Urothelium cell line (cell line): ENCODE results near the gene TIMMDC1.
"Not testable (repeated sequence)": the region's sequence is repeated elsewhere in the genome, so short reads cannot be mapped to it uniquely, and the experiment has no call there.

Experiments used
- DNase-seq: peaks from one replicate; pipeline ENCODE4 v3.0.0; 2011; ENCODE audit warnings: low spot score, mixed read lengths
- FAIRE-seq: peaks from 2 replicates; lab custom pipeline; 2011; peaks lifted over from hg19 to GRCh38; lab: Jason Lieb, UNC

Gene TIMMDC1

DNA sequence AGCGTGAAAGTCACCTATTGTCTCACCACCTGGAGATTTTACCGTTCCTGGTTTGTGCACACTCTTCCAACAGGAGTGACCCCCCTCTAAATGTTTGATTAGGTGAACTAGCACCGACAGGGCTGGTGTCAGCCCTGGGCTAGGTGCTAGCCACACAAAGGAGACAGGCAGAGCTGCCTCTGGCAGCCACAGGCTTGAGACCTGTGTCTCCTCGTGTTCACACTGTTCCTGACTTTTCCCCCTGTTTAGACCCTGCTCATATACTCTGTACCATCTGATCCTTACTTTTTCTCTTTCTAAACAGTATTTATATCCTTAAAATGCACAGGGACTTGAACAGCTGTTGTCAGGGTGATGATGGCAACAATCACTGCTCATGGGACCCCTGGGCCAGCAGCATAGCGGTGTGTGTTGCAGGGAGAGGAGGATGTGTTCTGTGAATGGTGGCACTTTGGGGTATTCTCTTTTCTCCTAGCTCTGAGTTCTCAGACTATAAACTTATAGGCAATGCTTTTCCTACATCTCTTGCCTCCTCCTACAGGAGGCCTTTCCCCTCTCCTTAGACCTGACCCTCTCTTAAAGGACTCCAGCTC, 55.6 kb downstream of the TIMMDC1 start:
- DNase-seq (no peak), FAIRE-seq (no peak)

DNA sequence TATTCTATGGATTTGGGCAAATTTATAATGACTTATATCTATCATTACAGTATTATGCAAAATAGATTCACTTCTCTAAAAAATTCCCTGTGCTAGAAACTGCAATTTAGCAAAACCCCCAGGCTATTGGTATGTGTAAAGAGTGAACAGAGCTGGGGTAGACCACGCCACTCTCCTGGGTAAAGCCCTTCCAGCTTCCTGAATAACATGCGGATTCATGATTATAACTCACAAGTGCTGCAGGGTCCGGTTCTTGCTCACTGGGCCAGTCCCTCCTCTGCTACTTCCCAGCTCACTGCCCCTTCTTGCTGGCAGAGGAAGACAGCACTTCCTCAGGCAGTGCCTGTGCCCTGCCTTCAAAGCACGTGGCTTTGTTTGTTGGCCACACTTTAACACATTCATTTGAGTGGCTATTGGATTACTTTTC, 57.0 kb downstream of the TIMMDC1 start:
- DNase-seq, result no peak
- no peak for FAIRE-seq

DNA sequence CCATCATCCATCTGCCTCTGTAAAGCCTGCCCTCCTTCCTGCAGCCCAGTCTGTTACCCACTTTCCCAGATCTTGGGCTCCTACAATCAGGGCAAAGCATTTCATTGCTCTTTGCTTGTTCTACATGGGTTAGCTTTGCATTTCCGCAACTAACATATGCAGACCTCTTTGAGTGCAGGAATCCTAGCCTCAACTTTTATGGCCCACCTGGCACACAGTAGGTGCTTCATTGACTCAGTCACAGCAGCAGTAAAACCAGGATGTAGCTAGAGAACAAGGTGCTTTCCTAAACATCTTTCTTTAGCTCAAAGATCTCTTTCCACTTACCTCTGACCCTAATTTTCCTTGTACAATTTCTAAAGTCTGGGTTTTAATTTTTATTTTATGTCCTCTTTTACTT, 57.6 kb downstream of the TIMMDC1 start:
- DNase-seq, result no peak
- no peak for FAIRE-seq

DNA sequence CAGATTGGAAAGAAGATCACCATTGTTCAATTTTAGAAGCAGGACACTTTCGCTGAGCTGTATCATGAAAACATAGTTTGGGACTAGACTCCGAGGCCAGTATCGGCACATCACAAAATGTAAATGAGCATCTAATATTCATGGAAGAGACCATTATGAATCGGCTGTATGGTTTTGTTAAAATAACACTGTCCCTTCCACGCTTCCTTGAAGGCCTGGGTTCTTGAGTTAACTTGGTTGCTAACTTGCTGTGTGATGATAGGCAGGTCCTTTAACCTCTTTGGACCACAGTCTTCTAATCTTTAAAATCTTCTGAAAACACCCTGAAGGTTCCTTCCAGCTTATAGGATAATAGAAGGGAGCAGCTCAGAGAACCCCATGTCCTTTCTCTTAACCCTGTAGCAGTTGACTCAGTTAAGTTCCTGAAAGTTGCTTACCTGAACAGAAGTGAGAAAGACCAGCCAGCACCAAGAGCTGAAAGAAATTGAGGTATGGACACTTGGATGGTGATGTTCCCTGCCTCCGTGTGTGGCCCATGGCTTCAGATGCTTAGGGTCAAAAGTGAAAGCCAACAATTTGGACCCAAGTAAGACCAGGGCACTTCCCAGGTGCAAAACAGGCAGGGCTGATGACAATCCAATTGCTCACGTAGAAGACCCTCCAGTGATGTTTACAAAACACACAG, 59.0 kb downstream of the TIMMDC1 start:
- no peak for FAIRE-seq
- DNase-seq, result no peak

DNA sequence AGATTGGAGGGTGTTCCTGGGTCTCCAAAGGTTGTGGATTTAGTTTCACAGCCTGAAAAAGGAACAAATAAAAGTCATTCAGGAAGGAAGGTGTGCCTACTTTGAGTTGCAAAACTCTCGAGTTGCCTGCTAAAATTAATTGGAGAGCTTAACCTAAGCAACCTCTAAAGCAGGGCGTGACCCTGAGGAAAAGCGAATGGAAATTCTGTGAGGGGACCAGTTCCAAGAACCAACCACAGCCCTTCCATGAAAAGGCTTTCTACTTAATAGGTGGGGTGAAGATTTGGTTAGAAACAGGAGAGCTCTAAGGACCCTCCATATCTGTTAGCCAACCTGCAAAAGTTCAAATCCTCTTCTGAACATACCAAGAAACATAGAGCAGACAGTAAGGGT, 59.5 kb downstream of the TIMMDC1 start:
- FAIRE-seq (no peak), DNase-seq (no peak)

DNA sequence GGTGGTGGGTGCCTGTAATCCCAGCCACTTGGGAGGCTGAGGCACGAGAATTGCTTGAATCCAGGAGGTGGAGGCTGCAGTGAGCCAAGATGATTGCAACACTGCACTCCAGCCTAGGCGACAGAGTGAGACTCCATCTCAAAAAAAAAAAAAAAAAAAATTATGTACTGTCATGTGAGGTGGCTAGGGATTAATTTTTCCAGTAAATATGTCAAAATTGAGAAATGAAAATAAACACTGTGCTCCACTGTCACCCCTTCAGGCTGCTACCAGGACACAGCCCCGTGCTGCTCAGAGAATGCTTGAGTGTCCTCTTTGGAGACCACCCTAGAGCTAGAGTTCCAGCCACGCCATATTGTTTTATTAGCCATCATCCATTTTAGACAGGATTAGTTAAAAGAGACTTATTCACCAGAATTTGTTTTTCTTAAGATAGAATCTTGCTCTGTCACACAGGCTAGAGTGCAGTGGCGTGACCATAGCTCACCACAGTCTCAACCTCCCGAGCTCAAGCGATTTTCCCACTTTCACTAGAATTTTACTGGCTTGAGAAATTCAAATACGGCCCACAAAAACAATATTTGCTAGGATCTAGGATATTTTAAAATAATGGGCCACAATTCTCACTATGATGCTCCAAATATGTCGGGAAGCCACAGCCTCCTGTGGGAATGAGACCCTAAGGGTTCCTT, 60.4 kb downstream of the TIMMDC1 start:
- DNase-seq, result no peak
- no peak for FAIRE-seq

DNA sequence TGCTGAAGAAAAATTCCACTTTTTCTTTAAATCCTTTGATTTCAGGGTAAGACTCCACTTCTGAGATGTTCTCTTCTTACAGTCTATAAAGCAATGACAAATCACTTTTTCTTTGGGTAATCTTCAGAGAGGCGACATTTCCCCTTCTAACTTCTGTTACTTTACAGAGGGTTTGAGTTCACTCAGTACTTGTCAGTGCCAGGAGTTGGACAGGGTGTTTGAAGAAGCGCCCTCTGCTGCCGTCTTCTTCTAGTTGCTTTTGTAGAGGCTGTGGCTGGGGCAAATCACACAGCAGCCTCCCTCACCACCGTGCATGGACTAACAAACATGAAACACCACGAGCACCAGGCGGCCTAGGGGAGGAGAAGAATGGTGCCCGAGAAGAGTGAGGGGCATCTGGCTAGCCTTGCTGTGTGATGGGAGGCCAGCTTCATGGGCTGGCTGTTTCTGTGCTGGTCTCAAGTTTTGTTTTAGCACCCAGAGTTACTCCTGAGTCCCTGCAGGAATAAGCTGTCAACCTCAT, 61.2 kb downstream of the TIMMDC1 start, which contains the start of gene CD80:
CD80 (minus strand) TSS at position 174 of the 523 bp plus-strand sequence. CDS start 1,886 bp downstream, outside the sequence.
- peak; percentile 70 for DNase-seq

DNA sequence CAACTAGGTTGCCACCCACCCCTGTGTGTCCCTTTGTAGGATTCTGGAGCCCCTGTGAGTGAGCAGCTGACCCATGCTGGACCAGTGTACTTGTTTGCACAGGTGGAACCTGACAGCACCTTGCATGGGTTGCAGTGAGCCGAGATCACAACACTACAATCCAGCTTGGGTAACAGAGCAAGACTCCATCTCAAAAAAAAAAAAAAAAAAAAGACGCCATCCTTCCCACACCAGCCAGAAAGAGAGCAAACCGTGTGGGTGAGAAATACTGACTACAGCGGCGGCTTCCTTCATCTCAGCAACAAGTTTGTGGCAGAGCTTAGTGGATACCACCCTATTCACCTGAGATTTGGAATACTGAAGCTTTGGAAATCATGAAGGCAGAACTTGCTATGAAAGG, 61.8 kb downstream of the TIMMDC1 start:
- no peak for DNase-seq

More for the DNA sequence above, 61.2 kb downstream of the TIMMDC1 start, which contains the start of gene CD80:
- FAIRE-seq, result peak; percentile 71

DNA sequence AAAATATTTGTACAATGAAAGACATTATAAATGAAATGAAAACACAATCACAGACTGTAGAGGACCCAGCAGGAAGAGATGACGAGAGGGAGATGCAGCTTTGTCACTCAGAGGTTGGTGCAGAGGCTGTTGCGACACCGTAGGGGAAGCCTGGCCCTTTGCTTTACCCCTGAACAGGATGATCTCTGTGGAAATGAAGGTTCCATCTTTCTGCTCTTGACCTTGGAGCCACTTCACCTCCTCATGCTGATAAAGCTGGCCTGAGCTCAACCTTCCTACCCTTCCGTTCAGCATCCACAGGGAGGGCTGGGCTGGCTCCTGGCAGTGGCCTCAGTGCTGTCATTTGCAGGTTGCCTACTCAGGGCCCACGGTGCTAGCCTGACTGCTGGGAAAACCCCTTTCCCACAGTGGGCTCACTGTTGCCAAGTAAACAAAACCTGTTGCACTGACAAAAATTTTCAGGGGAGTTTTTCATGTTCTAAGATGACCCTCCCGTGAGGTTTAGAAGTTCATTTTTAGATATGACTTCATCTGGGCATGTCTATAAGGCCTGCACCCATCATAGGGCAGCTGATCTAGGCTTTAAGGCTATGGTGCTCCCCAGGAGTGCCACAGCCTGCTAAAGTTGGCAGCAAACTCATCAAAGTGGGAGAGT, 64.1 kb downstream of the TIMMDC1 start:
- FAIRE-seq (no peak), DNase-seq (no peak)

More for the DNA sequence above, 61.8 kb downstream of the TIMMDC1 start:
- no peak for FAIRE-seq

DNA sequence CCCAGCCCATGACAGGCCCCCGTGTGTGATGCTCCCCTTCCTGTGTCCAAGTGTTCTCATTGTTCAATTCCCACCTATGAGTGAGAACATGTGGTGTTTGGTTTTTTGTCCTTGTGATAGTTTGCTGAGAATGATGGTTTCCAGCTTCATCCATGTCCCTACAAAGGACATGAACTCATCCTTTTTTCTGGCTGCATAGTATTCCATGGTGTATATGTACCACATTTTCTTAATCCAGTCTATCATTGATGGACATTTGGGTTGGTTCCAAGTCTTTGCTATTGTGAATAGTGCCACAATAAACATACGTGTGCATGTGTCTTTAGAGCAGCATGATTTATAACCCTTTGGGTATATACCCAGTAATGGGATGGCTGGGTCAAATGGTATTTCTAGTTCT, 65.0 kb downstream of the TIMMDC1 start:
- DNase-seq, FAIRE-seq: not testable (repeated sequence)

DNA sequence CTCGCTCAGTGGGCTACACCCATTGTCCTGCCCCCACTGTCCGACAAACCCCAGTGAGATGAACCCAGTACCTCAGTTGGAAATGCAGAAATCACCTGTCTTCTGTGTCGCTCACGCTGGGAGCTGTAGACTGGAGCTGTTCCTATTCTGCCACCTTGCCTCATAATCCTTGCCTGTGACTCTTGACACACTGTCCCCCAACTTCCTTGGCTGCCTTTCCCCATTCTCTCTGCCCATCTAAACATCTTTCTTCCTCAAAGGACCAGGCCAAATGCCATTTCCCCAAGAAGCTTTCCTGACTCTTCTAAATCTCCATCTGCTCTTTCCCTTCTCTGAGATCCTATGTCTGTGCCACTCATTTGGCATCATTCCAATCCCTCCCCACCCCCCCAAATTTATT, 70.8 kb downstream of the TIMMDC1 start:
- DNase-seq, result no peak
- no peak for FAIRE-seq

DNA sequence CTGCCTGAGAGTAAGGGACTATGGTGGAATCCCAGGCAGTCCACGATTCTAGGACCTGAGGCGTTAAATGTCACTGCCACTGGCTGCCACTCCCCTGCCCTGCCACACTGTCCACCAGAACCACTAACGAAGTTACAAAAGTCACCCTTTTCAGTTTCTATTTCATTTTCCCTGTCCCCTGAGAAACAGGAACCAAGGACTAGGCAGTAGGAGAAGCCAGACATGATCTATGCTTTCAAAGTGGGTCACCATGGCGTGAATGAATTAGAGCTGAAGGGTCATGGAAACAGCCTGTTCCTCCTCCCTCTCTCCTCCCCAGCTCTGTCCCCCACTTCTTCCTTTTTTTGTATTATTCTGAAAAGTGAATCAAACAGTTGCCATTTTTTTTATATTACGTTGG, 71.9 kb downstream of the TIMMDC1 start:
- FAIRE-seq, result no peak
- no peak for DNase-seq

DNA sequence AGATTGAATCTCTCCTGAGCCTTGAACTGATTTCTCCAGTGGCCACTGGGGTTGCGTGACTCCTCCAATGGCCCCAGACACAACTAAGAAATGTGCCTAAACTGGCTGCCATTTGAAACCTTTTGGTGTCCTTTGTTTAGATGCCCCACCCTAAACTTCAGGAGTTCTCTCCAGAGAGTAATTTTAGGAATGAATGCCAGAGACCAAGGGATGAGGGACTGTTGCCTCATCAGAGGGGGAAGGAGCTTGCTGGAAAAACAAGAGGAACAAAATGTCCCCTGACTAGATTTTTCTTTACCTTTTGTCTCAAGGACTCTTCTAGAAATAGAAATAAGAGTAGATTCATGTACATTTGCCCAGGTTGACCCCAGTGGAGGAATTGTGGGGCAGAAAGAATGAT, 72.9 kb downstream of the TIMMDC1 start:
- no peak for DNase-seq
- no peak for FAIRE-seq

DNA sequence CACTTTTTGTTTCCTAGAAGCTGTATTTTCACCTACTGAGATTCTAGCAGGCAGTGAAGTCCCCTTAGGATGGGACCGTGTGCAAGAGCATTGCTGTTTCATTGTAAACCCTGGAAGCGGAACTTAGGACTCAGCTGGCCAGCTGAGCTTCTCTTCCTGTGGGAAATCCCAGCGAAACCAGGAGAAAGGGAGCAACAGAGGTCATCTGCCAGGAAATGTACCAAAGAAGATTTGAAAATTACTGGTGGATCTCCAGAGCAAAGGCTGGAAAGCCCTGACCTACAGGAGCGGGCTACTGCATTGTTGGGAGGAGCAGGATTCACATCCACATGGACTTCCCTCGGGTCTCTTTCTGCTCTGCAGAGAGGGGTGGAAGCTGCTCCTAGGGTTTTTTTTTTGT, 73.3 kb downstream of the TIMMDC1 start:
- DNase-seq, result no peak
- no peak for FAIRE-seq
